HEK293T (cell line): ENCODE data around the gene TBC1D22A.

Source experiments
- CTCF ChIA-PET: fragments of 350-600 bp; formaldehyde crosslinking; extraction: SDS; loops from one replicate; lab custom pipeline; 2021; ENCODE audit warnings: antibody characterized with exemption, inconsistent platforms; lab: Yijun Ruan, JAX
- POLR2A ChIA-PET: fragments of 350-600 bp; formaldehyde crosslinking; extraction: SDS; loops from one replicate; lab custom pipeline; 2020; ENCODE audit warnings: antibody characterized with exemption, inconsistent platforms; lab: Yijun Ruan, JAX
- DNase-seq: peaks from one replicate; pipeline ENCODE4 v3.0.0; 2012; ENCODE audit warnings: mixed read lengths; ENCODE audit errors: extremely low spot score
- ARNT ChIP-seq: fragments of 450-650 bp; IDR thresholded peaks from 2 replicates; pipeline ENCODE4 v1.6.1; 2017; ENCODE audit warnings: mild to moderate bottlenecking
- BHLHE40 ChIP-seq: fragments of 450-650 bp; IDR thresholded peaks from 2 replicates; pipeline ENCODE4 v1.6.1; 2016; ENCODE audit warnings: mild to moderate bottlenecking, moderate library complexity, borderline replicate concordance
- CTBP1 ChIP-seq: fragments of 450-650 bp; IDR thresholded peaks from 2 replicates; pipeline ENCODE4 v1.6.1; 2016; ENCODE audit warnings: borderline replicate concordance
- ELF4 ChIP-seq: fragments of 450-650 bp; IDR thresholded peaks from 2 replicates; pipeline ENCODE4 v1.6.1; 2017; ENCODE audit warnings: antibody characterized with exemption
- FOXA1 ChIP-seq: fragments of 450-650 bp; IDR thresholded peaks from 2 replicates; pipeline ENCODE4 v1.6.1; 2016; ENCODE audit warnings: mild to moderate bottlenecking
- FOXK2 ChIP-seq: fragments of 450-650 bp; IDR thresholded peaks from 2 replicates; pipeline ENCODE4 v1.6.1; 2016; ENCODE audit warnings: mild to moderate bottlenecking
- FOXM1 ChIP-seq: fragments of 450-650 bp; IDR thresholded peaks from 2 replicates; pipeline ENCODE4 v1.6.1; 2017; ENCODE audit warnings: mild to moderate bottlenecking, borderline replicate concordance
- HDGF ChIP-seq: fragments of 450-650 bp; IDR thresholded peaks from 2 replicates; pipeline ENCODE4 v1.6.1; 2017; ENCODE audit warnings: antibody characterized with exemption, borderline replicate concordance
- L3MBTL2 ChIP-seq: fragments of 450-650 bp; conservative IDR thresholded peaks from 2 replicates; pipeline ENCODE4 v1.6.1; 2016; ENCODE audit warnings: mild to moderate bottlenecking
- LEF1 ChIP-seq: fragments of 450-650 bp; IDR thresholded peaks from 2 replicates; pipeline ENCODE4 v1.6.1; 2017; ENCODE audit warnings: mild to moderate bottlenecking, borderline replicate concordance
- NFRKB ChIP-seq: fragments of 450-650 bp; IDR thresholded peaks from 2 replicates; pipeline ENCODE4 v1.6.1; 2016; ENCODE audit warnings: mild to moderate bottlenecking, moderate library complexity
- PKNOX1 ChIP-seq: fragments of 450-650 bp; IDR thresholded peaks from 2 replicates; pipeline ENCODE4 v1.6.1; 2016
- SP1 ChIP-seq: fragments of 450-650 bp; IDR thresholded peaks from 2 replicates; pipeline ENCODE4 v1.6.1; 2017
- SUZ12 ChIP-seq: fragments of 450-650 bp; IDR thresholded peaks from 2 replicates; pipeline ENCODE4 v1.6.1; 2016; ENCODE audit warnings: mild to moderate bottlenecking
- TARDBP ChIP-seq: fragments of 450-650 bp; IDR thresholded peaks from 2 replicates; pipeline ENCODE4 v1.6.1; 2016
- ZNF384 ChIP-seq: fragments of 450-650 bp; IDR thresholded peaks from 2 replicates; pipeline ENCODE4 v1.6.1; 2016

Gene TBC1D22A

GRCh38 chr22:46869329-46869728, 106.9 kb downstream of the TBC1D22A start:
- CTCF ChIA-PET, result no interaction called here
- no peak for DNase-seq
- POLR2A ChIA-PET, result no interaction called here
- no peak for TF ChIP-seq FOXM1
- TF ChIP-seq CTBP1, result no peak
- TF ChIP-seq HDGF, result no peak
- no peak for TF ChIP-seq ARNT

GRCh38 chr22:46869831-46870441, 107.5 kb downstream of the TBC1D22A start:
- ChIA-PET CTCF (no interaction called here), POLR2A (no interaction called here)
- DNase-seq, result no peak
- no peak for TF ChIP-seq ZNF384
- TF ChIP-seq HDGF, result no peak
- TF ChIP-seq TARDBP, result no peak
- TF ChIP-seq FOXA1, result no peak
- TF ChIP-seq NFRKB, result no peak
- no peak for TF ChIP-seq LEF1

GRCh38 chr22:46871826-46872225, 109.4 kb downstream of the TBC1D22A start:
- ChIA-PET CTCF (no interaction called here), POLR2A (no interaction called here)
- no peak for TF ChIP-seq SUZ12
- TF ChIP-seq FOXA1, result no peak
- no peak for TF ChIP-seq ARNT
- no peak for TF ChIP-seq LEF1
- no peak for TF ChIP-seq ZNF384
- TF ChIP-seq BHLHE40, result no peak
- no peak for TF ChIP-seq FOXM1
- TF ChIP-seq NFRKB, result no peak
- no peak for TF ChIP-seq SP1
- TF ChIP-seq HDGF, result no peak
- no peak for TF ChIP-seq FOXK2
- no peak for TF ChIP-seq PKNOX1
- no peak for TF ChIP-seq L3MBTL2
- TF ChIP-seq TARDBP, result no peak
- no peak for DNase-seq

- ChIA-PET CTCF (no interaction called here), POLR2A (no interaction called here)
- DNase-seq, result no peak
- no peak for TF ChIP-seq FOXA1
- TF ChIP-seq FOXM1, result no peak
- no peak for TF ChIP-seq BHLHE40
- no peak for TF ChIP-seq SUZ12
- no peak for TF ChIP-seq L3MBTL2
- TF ChIP-seq PKNOX1, result no peak
- no peak for TF ChIP-seq CTBP1
- TF ChIP-seq ZNF384, result no peak
- TF ChIP-seq LEF1, result no peak
- no peak for TF ChIP-seq NFRKB
- no peak for TF ChIP-seq HDGF
- TF ChIP-seq ARNT, result no peak
- no peak for TF ChIP-seq SP1
- TF ChIP-seq ELF4, result no peak
- TF ChIP-seq FOXK2, result no peak
- TF ChIP-seq TARDBP, result no peak
These were observed 112.6 kb downstream of the TBC1D22A start for GRCh38 chr22:46875089-46875488.

- DNase-seq, result no peak
- TF ChIP-seq ZNF384 (no peak), LEF1 (no peak), FOXA1 (no peak), TARDBP (no peak), SP1 (no peak)
- ChIA-PET POLR2A (no interaction called here), CTCF (no interaction called here)
These were observed 114.0 kb downstream of the TBC1D22A start for GRCh38 chr22:46876357-46876934.

- DNase-seq, result peak; percentile 22
- ChIA-PET CTCF (interaction anchor here (0.6 kb wide), 1 partner anchor 1046 kb away, joined by 3 read pairs; no protein-coding TSS in a partner anchor), POLR2A (no interaction called here)
- TF ChIP-seq HDGF (no peak), ARNT (no peak)
These were observed 115.9 kb downstream of the TBC1D22A start for GRCh38 chr22:46878191-46878948.

- ChIA-PET POLR2A (no interaction called here), CTCF (interaction anchor here (0.6 kb wide), 1 partner anchor 1045 kb away, joined by 3 read pairs; no protein-coding TSS in a partner anchor)
- no peak for DNase-seq
- TF ChIP-seq L3MBTL2, result no peak
These were observed 116.6 kb downstream of the TBC1D22A start for GRCh38 chr22:46879083-46879482.
